SU-DHL-6 (cell line): ENCODE measurements around the gene ARHGAP26.

ENCODE experiments used
- H2AFZ ChIP-seq: fragments of 200-600 bp; sonication (generic); 2 replicates; pipeline ENCODE4 v1.6.1; 2014; ENCODE audit warnings: low read depth, mild to moderate bottlenecking, moderate library complexity, mixed read lengths, antibody characterized with exemption, low read length; ENCODE audit not compliant: severe bottlenecking
- H3F3A ChIP-seq: fragments of 200-600 bp; shearing (Covaris generic); 2 replicates; pipeline ENCODE4 v1.6.0; 2016; ENCODE audit warnings: antibody characterized with exemption, mild to moderate bottlenecking; ENCODE audit not compliant: insufficient read depth
- H3K27ac ChIP-seq: fragments of 200-600 bp; sonication (generic); 2 replicates; pipeline ENCODE4 v1.5.1; 2016; ENCODE audit warnings: low read depth, mild to moderate bottlenecking, low read length, moderate library complexity, mixed read lengths
- H3K27me3 ChIP-seq: fragments of 200-600 bp; sonication (generic), shearing (Covaris generic); 2 replicates; pipeline ENCODE4 v1.6.0; 2014; ENCODE audit warnings: mild to moderate bottlenecking, low read length
- H3K36me3 ChIP-seq: fragments of 200-600 bp; sonication (generic); 2 replicates; pipeline ENCODE4 v1.6.1; 2014; ENCODE audit warnings: mild to moderate bottlenecking, low read length, mixed read lengths
- H3K4me2 ChIP-seq: fragments of 300-600, 200-600 bp; shearing (Covaris generic), sonication (generic); 2 replicates; pipeline ENCODE4 v1.6.0; 2014; ENCODE audit warnings: low read length, low read depth, mild to moderate bottlenecking; ENCODE audit not compliant: poor library complexity, severe bottlenecking
- H3K4me3 ChIP-seq: fragments of 200-600 bp; sonication (generic); 2 replicates; pipeline ENCODE4 v1.5.1; 2014; ENCODE audit warnings: antibody characterized with exemption, low read length, mild to moderate bottlenecking, mixed read lengths; ENCODE audit not compliant: insufficient read depth, poor library complexity, severe bottlenecking
- H3K79me2 ChIP-seq: fragments of 200-600 bp; sonication (generic); 2 replicates; pipeline ENCODE4 v1.6.1; 2014; ENCODE audit warnings: mild to moderate bottlenecking, low read length, moderate library complexity; ENCODE audit not compliant: insufficient read depth
- H3K9ac ChIP-seq: fragments of 200-600 bp; sonication (generic); 2 replicates; pipeline ENCODE4 v1.7.0; 2014; ENCODE audit warnings: mild to moderate bottlenecking, low read length
- H3K9me2 ChIP-seq: fragments of 200-600 bp; sonication (generic); replicated peaks from 2 replicates; pipeline ENCODE4 v1.6.1; 2014; ENCODE audit warnings: low read length; ENCODE audit not compliant: insufficient read depth
- H3K9me3 ChIP-seq: fragments of 200-600 bp; sonication (generic); 2 replicates; pipeline ENCODE4 v1.6.1; 2014; ENCODE audit warnings: low read length, mixed read lengths; ENCODE audit not compliant: insufficient read depth
- H4K20me1 ChIP-seq: fragments of 200-600 bp; sonication (generic); 2 replicates; pipeline ENCODE4 v1.6.1; 2014; ENCODE audit warnings: low read depth, mild to moderate bottlenecking, antibody characterized with exemption, low read length, moderate library complexity, mixed read lengths
- CTCF ChIP-seq: fragments of 200-600 bp; sonication (generic); IDR thresholded peaks from one replicate; pipeline ENCODE4 v1.5.1; 2017; ENCODE audit warnings: antibody characterized with exemption, mild to moderate bottlenecking, low read length, moderate library complexity; ENCODE audit not compliant: insufficient read depth, poor library complexity, severe bottlenecking
- EZH2phosphoT487 ChIP-seq: fragments of 200-600 bp; sonication (generic), shearing (Covaris generic); conservative IDR thresholded peaks from 2 replicates; pipeline ENCODE4 v1.6.1; 2018; ENCODE audit warnings: mild to moderate bottlenecking, antibody characterized with exemption, low read length, moderate library complexity, mixed read lengths

Gene ARHGAP26

GRCh38 chr5:142863856-142864255 is 93.7 kb downstream of the ARHGAP26 start:
- TF ChIP-seq EZH2phosphoT487 (no peak), CTCF (no peak)

GRCh38 chr5:142864290-142865260 is 94.4 kb downstream of the ARHGAP26 start:
- H3K27me3 ChIP-seq = no peaks in the 10 kb centered on the region

More at GRCh38 chr5:142863856-142864255, 93.7 kb downstream of the ARHGAP26 start:
- H3K79me2 ChIP-seq = no peaks in the 10 kb centered on the region
- no peaks in the 10 kb centered on the region for H4K20me1 ChIP-seq
- H2AFZ ChIP-seq = no peak overlapping the region
- H3K4me3 ChIP-seq = no peak overlapping the region
- no peaks in the 10 kb centered on the region for H3K36me3 ChIP-seq
- no peaks in the 10 kb centered on the region for H3K9me3 ChIP-seq
- H3K4me2 ChIP-seq = no peak overlapping the region
- no peaks in the 10 kb centered on the region for H3F3A ChIP-seq
- no peaks in the 10 kb centered on the region for H3K9me2 ChIP-seq
- no peaks in the 10 kb centered on the region for H3K27me3 ChIP-seq
- no peak overlapping the region for H3K27ac ChIP-seq
- no peak overlapping the region for H3K9ac ChIP-seq

GRCh38 chr5:142865631-142866030 is 95.5 kb downstream of the ARHGAP26 start:
- Histone ChIP-seq H3K27me3 (no peaks in the 10 kb centered on the region), H3K36me3 (no peaks in the 10 kb centered on the region), H3K79me2 (no peaks in the 10 kb centered on the region), H3K27ac (no peak overlapping the region), H3K4me3 (no peak overlapping the region), H3K9me2 (no peaks in the 10 kb centered on the region), H3K4me2 (no peak overlapping the region), H2AFZ (no peak overlapping the region), H4K20me1 (no peaks in the 10 kb centered on the region), H3K9ac (no peak overlapping the region), H3F3A (no peaks in the 10 kb centered on the region), H3K9me3 (no peaks in the 10 kb centered on the region)
- TF ChIP-seq CTCF = no peak
- TF ChIP-seq EZH2phosphoT487 = no peak

More at GRCh38 chr5:142864290-142865260, 94.4 kb downstream of the ARHGAP26 start:
- H4K20me1 ChIP-seq = no peaks in the 10 kb centered on the region
- no peaks in the 10 kb centered on the region for H3K36me3 ChIP-seq
- no peak overlapping the region for H2AFZ ChIP-seq
- H3K9me3 ChIP-seq = no peaks in the 10 kb centered on the region
- no peaks in the 10 kb centered on the region for H3F3A ChIP-seq
- H3K4me2 ChIP-seq = no peak overlapping the region
- no peak overlapping the region for H3K4me3 ChIP-seq
- TF ChIP-seq EZH2phosphoT487 (no peak), CTCF (no peak)
- H3K9ac ChIP-seq = no peak overlapping the region
- H3K9me2 ChIP-seq = no peaks in the 10 kb centered on the region
- no peaks in the 10 kb centered on the region for H3K79me2 ChIP-seq
- H3K27ac ChIP-seq = no peak overlapping the region
